Psoas muscle (tissue), 8 donors: ENCODE results near the gene DGCR8. TPM values are rescaled to one million over a fixed set of nuclear protein-coding genes. Genes with fewer than 3 reads are reported as not detected.

Experiments
- ATAC-seq, 4 donors: fragments of 200-7000 bp; cut with Tn5 transposase; one replicate each; pipeline ENCODE4 v1.9.1; 2020; ENCODE audit warnings: moderate library complexity in 3 of 4, mild to moderate bottlenecking in 2 of 4
- DNase-seq, 2 donors: peaks; one replicate each; pipeline ENCODE4 v3.0.0-alpha.2; 2020
- H3K27ac ChIP-seq: fragments of 200-600 bp; one replicate; pipeline ENCODE4 v1.8.0; 2022
- H3K27me3 ChIP-seq, 3 donors: fragments of 200-600 bp in 1 of 3; one replicate each; pipeline versions ENCODE4 v1.6.1 to v1.8.0; 2013 to 2022; ENCODE audit warnings: low read length in 2 of 3, mild to moderate bottlenecking in 2 of 3, moderate library complexity in 1 of 3; ENCODE audit not compliant: insufficient read depth in 3 of 3
- H3K36me3 ChIP-seq, 2 donors: fragments of 200-600 bp in 1 of 2; one replicate each; pipeline versions ENCODE4 v1.6.1 to v1.8.0; 2013 to 2022; ENCODE audit warnings: low read depth in 1 of 2, mild to moderate bottlenecking in 1 of 2, moderate library complexity in 1 of 2; ENCODE audit not compliant: insufficient read depth in 1 of 2
- H3K4me1 ChIP-seq: fragments of 200-600 bp; one replicate; pipeline ENCODE4 v1.8.0; 2022
- H3K4me3 ChIP-seq: fragments of 200-600 bp; one replicate; pipeline ENCODE4 v1.8.0; 2022; ENCODE audit warnings: mild to moderate bottlenecking
- H3K9me3 ChIP-seq: fragments of 200-600 bp; one replicate; pipeline ENCODE4 v1.8.0; 2022
- CTCF ChIP-seq: fragments of 200-600 bp; IDR thresholded peaks from one replicate; pipeline ENCODE4 v1.8.0; 2022; ENCODE audit warnings: antibody characterized with exemption
- WGBS, 3 donors: extraction: QIAGEN DNeasy Blood & Tissue Kit; methylation state at CpG; one replicate each; pipeline versions ENCODE4 v1.1.6 to v1.1.7; 2013; 5-methylcytosine and 5-hydroxymethylcytosine counted together
- intact Hi-C, 2 donors: fragments of 100-400 bp; cut with DNase I; formaldehyde crosslinking; loops; one replicate each; pipeline versions ENCODE4 v1.11.0 to v1.14.2; 2022
- polyA plus RNA-seq, 3 donors: library from polyadenylated mRNA; stranded (reverse); fragments of 200-250 nt; gene quantifications; one replicate each; pipeline ENCODE4 v1.2.3, GENCODE V29; 2013
- total RNA-seq, 4 donors: library from RNA; stranded (reverse); fragmentation: NEBNext Ultra II Directional in 2 of 4; extraction: Animal tissue kit (Norgen Biotek cat#: 25700) in 2 of 4; gene quantifications; one replicate each; pipeline versions ENCODE4 v1.2.1 to v1.2.4, GENCODE V29; 2021 to 2023
- donor health status: healthy with polysubstance abuse.
- donor health status: DM: no; HTN: no; CAD: no; lungs with moderate emphysema.
- donor health status: Bipolar disorder and iron deficiency.
- donor health status: healthy.
- donor health status: DM: yes; HTN: yes; CAD: no.
- donor health status: DM: no; HTN: no; CAD: no.
- donor health status: DM: no; HTN: no; CAD: no.
- donor health status: DM: yes; HTN: yes; CAD: no.

The DGCR8 gene
- total and polyA plus RNA-seq, 7 donors: 10.5 to 21.5 (median 15.3) TPM

DNA sequence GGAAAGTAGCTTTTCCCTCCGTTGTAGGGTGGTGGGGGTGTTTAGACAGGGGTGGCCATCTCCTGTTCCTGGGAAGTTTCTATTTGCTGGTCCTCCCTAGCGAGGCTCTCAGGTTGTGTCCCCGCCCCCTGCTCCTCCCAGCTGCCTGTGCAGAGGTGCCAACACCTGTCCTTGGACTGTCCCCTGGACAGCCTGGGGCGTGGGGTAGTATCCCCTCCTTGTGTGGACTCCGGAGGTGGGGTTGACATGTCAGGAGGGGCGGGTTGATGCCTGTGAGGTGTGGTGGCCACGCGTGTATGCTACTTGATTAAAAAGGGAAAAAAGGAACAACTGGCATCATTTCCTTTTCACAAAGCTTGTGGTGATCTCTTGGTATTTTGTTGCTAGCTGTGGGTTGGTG lies 21.6 kb downstream of the DGCR8 start:
- intact Hi-C loops: no loop called here
- WGBS, 3 donors: 82 to 89% (median 82%) methylated on average over 8 of the region's 8 CpGs
- H3K4me1 ChIP-seq: peaks cover 27% of the 10 kb centered on the region
- peak in 1 of 2 donors; percentile 19 for DNase-seq
- no peak overlapping the region for H3K27ac ChIP-seq
- no peak overlapping the region for H3K4me3 ChIP-seq
- ATAC-seq: no peak
- H3K36me3 ChIP-seq: peaks cover 3 to 88% of the 10 kb centered on the region in 2 donors
- no peak for TF ChIP-seq CTCF
- no peaks in the 10 kb centered on the region for H3K9me3 ChIP-seq
- no peaks in the 10 kb centered on the region for H3K27me3 ChIP-seq

DNA sequence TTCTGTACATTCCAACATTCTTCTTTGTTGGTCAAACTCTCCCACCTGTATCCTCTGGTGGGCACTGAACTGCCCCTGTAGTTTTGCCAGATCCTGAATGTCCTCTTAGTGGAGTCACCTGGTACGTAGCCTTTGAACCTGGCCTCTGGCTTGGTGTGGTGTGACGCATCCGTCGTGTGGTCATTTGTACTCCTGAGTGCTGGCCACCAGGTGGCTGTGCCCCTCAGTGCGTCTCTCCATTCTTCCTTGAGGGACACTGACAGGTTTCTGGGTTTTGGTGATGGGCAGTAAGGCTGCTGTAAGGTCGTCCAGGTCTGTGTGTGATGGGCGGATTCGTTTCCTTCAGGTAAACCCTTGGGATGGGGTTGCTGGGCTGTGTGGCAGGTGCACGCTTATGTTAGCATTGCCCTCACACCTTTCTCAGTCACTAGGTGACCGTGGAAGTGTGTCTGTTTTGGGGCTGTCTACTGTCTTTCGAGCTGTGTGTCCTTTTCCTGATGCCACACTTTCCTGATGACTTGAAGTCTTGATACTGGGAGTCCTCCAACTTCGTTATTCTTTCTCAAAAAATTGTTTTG lies 22.3 kb downstream of the DGCR8 start:
- ATAC-seq (no peak), DNase-seq (peak in 1 of 2 donors; percentile 17)
- intact Hi-C loops: no loop called here
- Histone ChIP-seq H3K4me3 (no peak overlapping the region), H3K27ac (no peak overlapping the region), H3K9me3 (no peaks in the 10 kb centered on the region), H3K36me3 (peaks cover 3 to 88% of the 10 kb centered on the region in 2 donors), H3K4me1 (peaks cover 33% of the 10 kb centered on the region), H3K27me3 (no peaks in the 10 kb centered on the region)
- TF ChIP-seq CTCF: no peak
- 91 to 95% (median 93%) methylated on average over 12 of the region's 12 CpGs for WGBS, 3 donors

DNA sequence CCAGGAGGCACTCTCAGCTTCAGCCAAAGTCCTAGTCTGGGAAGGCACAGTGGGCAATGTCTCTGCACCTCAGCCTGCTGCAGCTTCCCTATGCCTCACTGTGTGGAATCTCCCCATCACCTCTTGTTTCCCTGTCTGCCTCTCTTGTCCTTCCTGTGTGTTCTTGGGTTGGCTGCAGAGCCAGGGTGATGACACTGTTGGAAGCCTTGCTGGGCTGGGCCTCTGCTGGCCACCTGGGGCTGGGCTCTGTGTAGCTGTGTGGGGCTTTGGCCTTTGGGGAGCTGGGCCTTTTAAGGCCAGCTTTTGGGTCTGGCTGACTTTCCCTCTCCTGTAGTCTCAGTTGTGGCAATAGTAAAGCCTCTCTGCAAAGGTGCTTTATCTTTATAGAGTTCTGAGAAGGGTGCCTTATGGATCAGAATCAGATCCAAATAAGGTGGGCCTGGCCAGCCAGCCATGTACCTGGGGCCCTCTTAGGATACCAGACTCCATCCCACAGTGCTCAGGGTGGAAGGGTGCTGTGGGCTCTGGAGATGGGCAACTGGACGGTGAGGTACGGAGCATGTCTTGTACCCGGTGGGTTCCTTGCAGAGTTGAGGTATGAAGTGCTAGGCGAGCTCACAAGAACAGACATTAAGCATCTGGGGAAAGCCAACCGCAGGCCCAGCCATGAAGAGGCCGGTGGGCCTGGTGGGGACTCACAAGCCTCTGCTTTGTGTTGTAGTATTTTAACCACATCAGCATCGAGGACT lies 25.6 kb downstream of the DGCR8 start:
- Histone ChIP-seq H3K27me3 (no peaks in the 10 kb centered on the region), H3K4me1 (peaks cover 35% of the 10 kb centered on the region), H3K9me3 (no peaks in the 10 kb centered on the region), H3K4me3 (no peak overlapping the region), H3K36me3 (peaks cover 0 to 88% of the 10 kb centered on the region in 2 donors), H3K27ac (peak overlapping the region; percentile 84)
- DNase-seq (peak in 1 of 2 donors; percentile 23), ATAC-seq (no peak)
- TF ChIP-seq CTCF: no peak
- WGBS, 3 donors: 77 to 85% (median 79%) methylated on average over 7 of the region's 7 CpGs
- intact Hi-C loops: no loop called here

- ATAC-seq (peak; percentile 65 to 84 (median 74)), DNase-seq (peak; percentile 51 to 74)
- WGBS, 3 donors: 39 to 50% (median 39%) methylated on average over 20 of the region's 20 CpGs
- H3K36me3 ChIP-seq: peaks cover 0 to 88% of the 10 kb centered on the region in 2 donors
- H3K4me3 ChIP-seq: no peak overlapping the region
- H3K27me3 ChIP-seq: no peaks in the 10 kb centered on the region
- no peak for TF ChIP-seq CTCF
- no peaks in the 10 kb centered on the region for H3K9me3 ChIP-seq
- H3K27ac ChIP-seq: peak overlapping the region; percentile 84
- intact Hi-C loops: no loop called here
- peaks cover 35% of the 10 kb centered on the region for H3K4me1 ChIP-seq
Observed at GRCh38 chr22:20106205-20106848, 26.3 kb downstream of the DGCR8 start.
